MM.1S (cell line): Measurements from ENCODE around the gene SHANK1.

Source experiments
- DNase-seq: peaks from one replicate; pipeline ENCODE4 v3.0.0-alpha.2; 2015
- H2AFZ ChIP-seq: fragments of 300-600 bp; sonication (generic); 2 replicates; pipeline ENCODE4 v1.6.0; 2016; ENCODE audit warnings: antibody characterized with exemption, low read length
- H3F3A ChIP-seq: fragments of 300-600 bp; sonication (generic); 2 replicates; pipeline ENCODE4 v1.6.1; 2016; ENCODE audit warnings: mild to moderate bottlenecking, antibody characterized with exemption, low read length, moderate library complexity, mixed read lengths; ENCODE audit not compliant: insufficient read depth
- H3K27ac ChIP-seq: fragments of 300-600 bp; sonication (generic); 2 replicates; pipeline ENCODE4 v1.5.1; 2016; ENCODE audit warnings: mild to moderate bottlenecking, low read length
- H3K27me3 ChIP-seq: fragments of 300-600 bp; sonication (generic); replicated peaks from 2 replicates; pipeline ENCODE4 v1.6.0; 2016; ENCODE audit warnings: low read length; ENCODE audit not compliant: insufficient read depth
- H3K36me3 ChIP-seq: fragments of 300-600 bp; sonication (generic); replicated peaks from 2 replicates; pipeline ENCODE4 v1.6.1; 2016; ENCODE audit warnings: mild to moderate bottlenecking, low read length, mixed read lengths; ENCODE audit not compliant: insufficient read depth
- H3K4me1 ChIP-seq: fragments of 300-600 bp; sonication (generic); 2 replicates; pipeline ENCODE4 v1.6.1; 2016; ENCODE audit warnings: low read length, mixed read lengths
- H3K4me2 ChIP-seq: fragments of 300-600 bp; sonication (generic); 2 replicates; pipeline ENCODE4 v1.6.0; 2016; ENCODE audit warnings: low read depth, low read length
- H3K4me3 ChIP-seq: fragments of 300-600 bp; sonication (generic); 2 replicates; pipeline ENCODE4 v1.5.1; 2016; ENCODE audit warnings: low read length, mixed read lengths
- H3K79me2 ChIP-seq: fragments of 300-600 bp; sonication (generic); 2 replicates; pipeline ENCODE4 v1.6.1; 2016; ENCODE audit warnings: mixed run types, low read length, mixed read lengths
- H3K9ac ChIP-seq: fragments of 300-600 bp; sonication (generic); 2 replicates; pipeline ENCODE4 v1.6.1; 2016; ENCODE audit warnings: low read length, mixed read lengths
- H3K9me2 ChIP-seq: fragments of 300-600 bp; sonication (generic); replicated peaks from 2 replicates; pipeline ENCODE4 v1.6.1; 2016; ENCODE audit warnings: mild to moderate bottlenecking, low read length, mixed read lengths; ENCODE audit not compliant: insufficient read depth
- H3K9me3 ChIP-seq: fragments of 300-600 bp; sonication (generic); replicated peaks from 2 replicates; pipeline ENCODE4 v1.6.1; 2016; ENCODE audit warnings: mild to moderate bottlenecking, low read length, mixed read lengths; ENCODE audit not compliant: insufficient read depth
- H4K20me1 ChIP-seq: fragments of 300-600 bp; sonication (generic); 2 replicates; pipeline ENCODE4 v1.6.1; 2016; ENCODE audit warnings: mild to moderate bottlenecking, low read length, moderate library complexity, mixed read lengths; ENCODE audit not compliant: insufficient read depth
- EZH2 ChIP-seq: fragments of 300-600 bp; sonication (generic); optimal IDR thresholded peaks from 2 replicates; pipeline ENCODE3; 2017; ENCODE audit warnings: low read depth, mild to moderate bottlenecking, antibody characterized with exemption, low read length, mixed read lengths
- EZH2phosphoT487 ChIP-seq: fragments of 300-600 bp; sonication (generic); IDR thresholded peaks from 2 replicates; pipeline ENCODE4 v1.6.1; 2018; ENCODE audit warnings: antibody characterized with exemption, low read length
- TF ChIP-seq, protein P1 (sequence below): fragments of 300-600 bp; sonication (generic); IDR thresholded peaks from 2 replicates; pipeline ENCODE4 v1.5.1; 2016; ENCODE audit warnings: antibody characterized with exemption, low read length, mixed read lengths

Gene SHANK1

DNA sequence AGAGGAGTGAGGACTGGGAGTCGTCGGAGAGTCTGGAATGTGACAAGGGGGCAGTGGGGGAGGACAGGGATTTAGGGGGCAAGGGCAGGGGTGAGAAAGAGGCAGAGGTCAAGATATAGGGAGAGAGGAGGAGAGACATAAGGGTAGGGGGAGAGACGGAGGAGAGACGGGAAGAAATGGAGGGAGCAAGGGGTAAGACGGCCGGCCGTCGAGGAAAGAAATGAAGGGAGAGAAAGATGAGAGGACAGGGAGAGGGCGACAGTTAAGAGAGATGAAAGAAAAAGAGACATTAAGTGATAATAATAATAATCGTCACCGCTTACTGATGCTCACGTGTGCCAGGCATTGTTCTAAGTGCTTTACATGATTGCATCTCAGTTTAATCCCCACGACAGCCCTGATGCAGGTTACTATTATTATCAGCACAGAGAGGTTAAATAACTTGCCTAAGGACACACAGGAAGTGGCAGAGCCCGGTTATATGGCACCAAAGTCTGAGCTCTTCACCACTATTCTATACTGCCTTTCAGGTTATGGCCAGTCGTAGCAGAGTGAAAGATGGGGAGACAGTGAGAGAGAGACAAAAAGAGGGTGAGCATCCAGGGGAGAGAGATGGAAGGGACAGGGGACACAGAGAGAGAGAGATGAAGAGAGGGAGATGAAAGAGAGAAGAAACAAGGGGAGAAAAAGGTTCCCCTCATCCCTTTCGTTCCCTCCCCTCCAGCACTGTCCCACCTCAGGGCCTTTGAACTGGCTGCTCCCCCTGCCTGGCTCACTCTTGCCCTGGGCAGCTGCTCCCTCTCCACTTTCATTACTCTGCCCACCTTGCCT lies 56.7 kb downstream of the SHANK1 start:
- Histone ChIP-seq H3K27ac (no peak overlapping the region), H2AFZ (no peak overlapping the region), H4K20me1 (no peaks in the 10 kb centered on the region), H3K4me2 (no peak overlapping the region), H3K79me2 (no peaks in the 10 kb centered on the region), H3K9me3 (no peaks in the 10 kb centered on the region), H3K9me2 (no peaks in the 10 kb centered on the region), H3K4me3 (no peak overlapping the region), H3K9ac (no peak overlapping the region), H3K4me1 (no peaks in the 10 kb centered on the region), H3K36me3 (no peaks in the 10 kb centered on the region), H3F3A (no peaks in the 10 kb centered on the region), H3K27me3 (peaks cover 46% of the 10 kb centered on the region)
- TF ChIP-seq EZH2phosphoT487 (no peak), EZH2 (no peak)
- TF ChIP-seq, protein P1, sequence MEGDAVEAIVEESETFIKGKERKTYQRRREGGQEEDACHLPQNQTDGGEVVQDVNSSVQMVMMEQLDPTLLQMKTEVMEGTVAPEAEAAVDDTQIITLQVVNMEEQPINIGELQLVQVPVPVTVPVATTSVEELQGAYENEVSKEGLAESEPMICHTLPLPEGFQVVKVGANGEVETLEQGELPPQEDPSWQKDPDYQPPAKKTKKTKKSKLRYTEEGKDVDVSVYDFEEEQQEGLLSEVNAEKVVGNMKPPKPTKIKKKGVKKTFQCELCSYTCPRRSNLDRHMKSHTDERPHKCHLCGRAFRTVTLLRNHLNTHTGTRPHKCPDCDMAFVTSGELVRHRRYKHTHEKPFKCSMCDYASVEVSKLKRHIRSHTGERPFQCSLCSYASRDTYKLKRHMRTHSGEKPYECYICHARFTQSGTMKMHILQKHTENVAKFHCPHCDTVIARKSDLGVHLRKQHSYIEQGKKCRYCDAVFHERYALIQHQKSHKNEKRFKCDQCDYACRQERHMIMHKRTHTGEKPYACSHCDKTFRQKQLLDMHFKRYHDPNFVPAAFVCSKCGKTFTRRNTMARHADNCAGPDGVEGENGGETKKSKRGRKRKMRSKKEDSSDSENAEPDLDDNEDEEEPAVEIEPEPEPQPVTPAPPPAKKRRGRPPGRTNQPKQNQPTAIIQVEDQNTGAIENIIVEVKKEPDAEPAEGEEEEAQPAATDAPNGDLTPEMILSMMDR, result no peak
- no peak for DNase-seq

DNA sequence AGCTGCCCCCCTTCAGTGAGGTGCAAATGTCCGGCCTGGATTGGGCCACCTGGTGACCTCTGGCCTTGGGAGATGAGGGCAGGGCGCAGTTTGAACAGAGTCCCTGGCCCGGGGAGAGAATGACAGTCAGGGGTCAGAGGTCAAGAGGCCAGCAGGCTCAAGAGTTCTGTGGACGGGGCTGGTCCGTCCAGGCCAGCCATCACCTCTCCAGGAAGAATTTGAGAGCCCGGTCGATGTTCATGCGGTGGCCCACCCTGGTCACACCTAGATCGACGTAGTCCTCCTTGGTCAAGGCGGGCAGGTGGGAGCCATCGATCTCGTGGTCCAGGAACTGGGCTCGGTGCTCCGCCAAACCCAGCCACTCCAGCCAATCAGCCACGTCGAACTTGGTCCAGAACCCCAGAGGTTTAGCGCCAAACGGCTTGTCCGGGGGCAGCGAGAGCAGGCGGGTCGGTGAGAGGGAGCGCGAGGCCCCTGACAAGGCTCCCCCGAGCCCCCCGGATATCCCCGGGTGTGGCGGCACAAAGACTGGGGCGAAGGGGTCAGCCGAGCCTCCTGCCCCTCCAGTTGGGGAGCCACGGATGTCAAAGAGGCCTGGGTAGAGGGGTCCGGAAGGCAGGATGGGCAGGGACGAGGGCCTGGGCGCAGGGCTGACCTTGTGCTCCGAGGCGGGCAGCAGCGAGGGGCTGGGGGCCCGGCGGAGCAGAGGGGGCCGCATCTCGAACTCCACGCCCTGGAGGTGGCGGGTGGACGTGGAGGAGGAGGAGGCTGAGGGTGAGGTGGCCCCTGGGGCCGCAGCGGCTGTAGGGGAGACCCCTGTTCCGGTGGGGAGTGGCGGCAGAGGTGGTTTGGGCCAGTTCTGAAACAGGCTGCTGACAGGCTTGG lies 57.6 kb downstream of the SHANK1 start:
- Histone ChIP-seq H3K79me2 (no peaks in the 10 kb centered on the region), H3K4me1 (no peaks in the 10 kb centered on the region), H3K27ac (no peak overlapping the region), H3K4me2 (no peak overlapping the region), H3K27me3 (peaks cover 55% of the 10 kb centered on the region), H3F3A (no peaks in the 10 kb centered on the region), H4K20me1 (no peaks in the 10 kb centered on the region), H3K36me3 (no peaks in the 10 kb centered on the region), H2AFZ (no peak overlapping the region), H3K9me2 (no peaks in the 10 kb centered on the region), H3K9ac (no peak overlapping the region), H3K9me3 (no peaks in the 10 kb centered on the region), H3K4me3 (no peak overlapping the region)
- TF ChIP-seq EZH2, result no peak
- TF ChIP-seq, protein P1, result no peak
- no peak for TF ChIP-seq EZH2phosphoT487
- no peak for DNase-seq

DNA sequence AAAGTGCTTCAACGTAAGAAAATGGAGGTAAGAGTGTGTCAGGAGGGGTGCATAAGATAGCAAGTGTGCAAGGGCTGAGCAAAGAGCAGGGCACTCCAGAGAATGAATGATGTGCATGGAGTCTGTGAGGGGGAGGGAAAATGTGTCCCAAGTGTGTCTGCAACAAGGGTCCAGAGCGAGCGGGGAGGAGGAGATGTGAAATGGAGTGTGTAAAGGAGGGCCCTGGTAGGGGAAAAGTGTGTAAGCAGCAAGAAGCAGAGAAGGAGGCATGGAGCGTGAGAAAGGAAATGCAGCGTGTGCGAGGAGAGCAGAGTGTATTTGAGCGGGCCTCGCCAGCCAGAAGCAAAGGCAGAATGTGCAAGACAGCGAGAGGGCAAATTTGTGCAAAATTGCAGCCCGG lies 58.6 kb downstream of the SHANK1 start:
- Histone ChIP-seq H3F3A (no peaks in the 10 kb centered on the region), H4K20me1 (no peaks in the 10 kb centered on the region), H3K27ac (no peak overlapping the region), H3K4me3 (no peak overlapping the region), H3K9ac (no peak overlapping the region), H3K4me1 (no peaks in the 10 kb centered on the region), H3K79me2 (no peaks in the 10 kb centered on the region), H2AFZ (no peak overlapping the region), H3K27me3 (peaks cover 59% of the 10 kb centered on the region), H3K9me3 (no peaks in the 10 kb centered on the region), H3K4me2 (no peak overlapping the region), H3K36me3 (no peaks in the 10 kb centered on the region), H3K9me2 (no peaks in the 10 kb centered on the region)
- DNase-seq, result no peak
- TF ChIP-seq, protein P1, result no peak
- TF ChIP-seq EZH2, result no peak
- no peak for TF ChIP-seq EZH2phosphoT487
